ENCODE data around the gene FKBP3. TPM values are rescaled to one million over a fixed set of nuclear protein-coding genes. Genes with fewer than 3 reads are reported as not detected.

FKBP3 gene
- total and polyA plus RNA-seq, 2 of the 4 experiments (the other 2 are of a cell fraction), result 8.6 to 45.3 TPM

- no peaks in the 10 kb centered on the region for H3K9me1 ChIP-seq (ENCODE audit: insufficient read depth, low read length)
- no peak overlapping the region for H3K4ac ChIP-seq (ENCODE audit: low read depth, low read length)
- H4K5ac ChIP-seq (ENCODE audit: low read depth, low read length), result no peak overlapping the region
- H3K9ac ChIP-seq (ENCODE audit: low read depth, low read length), result no peak overlapping the region
- H3K56ac ChIP-seq (ENCODE audit: extremely low read depth, insufficient read depth, low read length), result no peak overlapping the region
- no peak overlapping the region for H2AK5ac ChIP-seq (ENCODE audit: low read depth, low read length)
- DNase-seq (no peak), ATAC-seq (ENCODE audit: low read depth) (no peak)
- H4K8ac ChIP-seq (ENCODE audit: low read depth in 2 of 2, low read length in 2 of 2), result no peak overlapping the region
- no CpG with 5 or more reads among the region's 5 CpGs for WGBS, 2 experiments (ENCODE audit: extremely low coverage in 2 of 2, insufficient read length in 1 of 2)
- no peak overlapping the region for H2BK120ac ChIP-seq (ENCODE audit: low read depth, low read length)
- H4K91ac ChIP-seq (ENCODE audit: insufficient read depth, low read depth, low read length), result no peak overlapping the region
- intact Hi-C loops (cut with micrococcal nuclease) (no loop called here), in situ Hi-C loops (cut with MboI; ENCODE audit: low sequenced_read_pairs) (no loop called here), dilution Hi-C loops (cut with HindIII; ENCODE audit: low sequenced_read_pairs, unreplicated experiment) (no loop called here)
- ChIA-PET POLR2A (ENCODE audit: unreplicated experiment) (no interaction called here), CTCF (interaction anchor here (0.7 kb wide), 2 partner anchors 12 to 194 kb away, joined by 3 read pairs; no protein-coding TSS in a partner anchor)
- no peak overlapping the region for H3K4me2 ChIP-seq (ENCODE audit: low read depth, low read length)
- H3K14ac ChIP-seq (replicated peaks; ENCODE audit: low read depth, low read length), result no peak overlapping the region
- no peak overlapping the region for H3K4me3 ChIP-seq (ENCODE audit: insufficient read depth, low read depth, low read length)
- H2BK5ac ChIP-seq (ENCODE audit: low read depth, low read length, poor library complexity, severe bottlenecking), result no peak overlapping the region
- no peak overlapping the region for H3K23ac ChIP-seq (ENCODE audit: low read depth, low read length)
- no peak overlapping the region for H3K27ac ChIP-seq (ENCODE audit: insufficient read depth, low read length)
- H3K9me3 ChIP-seq (ENCODE audit: control insufficient read depth, insufficient read depth, low read length), result no peaks in the 10 kb centered on the region
- no peak overlapping the region for H2AK9ac ChIP-seq (replicated peaks; ENCODE audit: low read depth, low read length, poor library complexity)
- no peak overlapping the region for H3K18ac ChIP-seq (ENCODE audit: low read depth, low read length)
- no peak for TF ChIP-seq RAD21 (IDR thresholded peaks at IDR 0.05; ENCODE audit: low read length)
- no peak for TF ChIP-seq NFE2L2 (IDR thresholded peaks at IDR 0.05; ENCODE audit: low read depth, low read length)
- no peak for TF ChIP-seq CEBPB (IDR thresholded peaks at IDR 0.05; ENCODE audit: low read depth, low read length)
- TF ChIP-seq FOS (IDR thresholded peaks at IDR 0.05; ENCODE audit: low read depth, low read length), result no peak
- TF ChIP-seq, protein P1, sequence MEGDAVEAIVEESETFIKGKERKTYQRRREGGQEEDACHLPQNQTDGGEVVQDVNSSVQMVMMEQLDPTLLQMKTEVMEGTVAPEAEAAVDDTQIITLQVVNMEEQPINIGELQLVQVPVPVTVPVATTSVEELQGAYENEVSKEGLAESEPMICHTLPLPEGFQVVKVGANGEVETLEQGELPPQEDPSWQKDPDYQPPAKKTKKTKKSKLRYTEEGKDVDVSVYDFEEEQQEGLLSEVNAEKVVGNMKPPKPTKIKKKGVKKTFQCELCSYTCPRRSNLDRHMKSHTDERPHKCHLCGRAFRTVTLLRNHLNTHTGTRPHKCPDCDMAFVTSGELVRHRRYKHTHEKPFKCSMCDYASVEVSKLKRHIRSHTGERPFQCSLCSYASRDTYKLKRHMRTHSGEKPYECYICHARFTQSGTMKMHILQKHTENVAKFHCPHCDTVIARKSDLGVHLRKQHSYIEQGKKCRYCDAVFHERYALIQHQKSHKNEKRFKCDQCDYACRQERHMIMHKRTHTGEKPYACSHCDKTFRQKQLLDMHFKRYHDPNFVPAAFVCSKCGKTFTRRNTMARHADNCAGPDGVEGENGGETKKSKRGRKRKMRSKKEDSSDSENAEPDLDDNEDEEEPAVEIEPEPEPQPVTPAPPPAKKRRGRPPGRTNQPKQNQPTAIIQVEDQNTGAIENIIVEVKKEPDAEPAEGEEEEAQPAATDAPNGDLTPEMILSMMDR (conservative IDR thresholded peaks at IDR 0.05; ENCODE audit: low read depth, low read length), result no peak
- TF ChIP-seq BHLHE40 (IDR thresholded peaks at IDR 0.05; ENCODE audit: low read depth, low read length), result no peak
- TF ChIP-seq USF2 (IDR thresholded peaks at IDR 0.05; ENCODE audit: low read depth, low read length), result no peak
- TF ChIP-seq POLR2A (IDR thresholded peaks at IDR 0.05; ENCODE audit: low read depth, low read length), result no peak
- TF ChIP-seq RCOR1 (IDR thresholded peaks at IDR 0.05; ENCODE audit: insufficient replicate concordance, low read length), result no peak
- TF ChIP-seq SMC3 (IDR thresholded peaks at IDR 0.05; ENCODE audit: low read depth, low read length), result no peak
- TF ChIP-seq CHD1 (IDR thresholded peaks at IDR 0.05; ENCODE audit: low read depth, low read length), result no peak
- no peak for TF ChIP-seq MAFK (IDR thresholded peaks at IDR 0.05; ENCODE audit: low read depth, low read length)
- no peak for TF ChIP-seq MAZ (IDR thresholded peaks at IDR 0.05; ENCODE audit: borderline replicate concordance, low read depth, low read length)
- no peak for TF ChIP-seq MXI1 (IDR thresholded peaks at IDR 0.05; ENCODE audit: borderline replicate concordance, low read depth, low read length)
- TF ChIP-seq RFX5 (IDR thresholded peaks at IDR 0.05; ENCODE audit: low read depth, low read length), result no peak
- TF ChIP-seq, protein P2, sequence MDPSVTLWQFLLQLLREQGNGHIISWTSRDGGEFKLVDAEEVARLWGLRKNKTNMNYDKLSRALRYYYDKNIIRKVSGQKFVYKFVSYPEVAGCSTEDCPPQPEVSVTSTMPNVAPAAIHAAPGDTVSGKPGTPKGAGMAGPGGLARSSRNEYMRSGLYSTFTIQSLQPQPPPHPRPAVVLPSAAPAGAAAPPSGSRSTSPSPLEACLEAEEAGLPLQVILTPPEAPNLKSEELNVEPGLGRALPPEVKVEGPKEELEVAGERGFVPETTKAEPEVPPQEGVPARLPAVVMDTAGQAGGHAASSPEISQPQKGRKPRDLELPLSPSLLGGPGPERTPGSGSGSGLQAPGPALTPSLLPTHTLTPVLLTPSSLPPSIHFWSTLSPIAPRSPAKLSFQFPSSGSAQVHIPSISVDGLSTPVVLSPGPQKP (IDR thresholded peaks at IDR 0.05; ENCODE audit: borderline replicate concordance, low read depth, low read length), result no peak
- BruUV-seq (replicated peaks), result no TSS peak
- no peak overlapping the region for H2AFZ ChIP-seq (replicated peaks; ENCODE audit: low read length, poor library complexity)
- H3K79me1 ChIP-seq (ENCODE audit: low read depth in 1 of 2, low read length in 2 of 2), result no peaks in the 10 kb centered on the region
- H3K36me3 ChIP-seq (ENCODE audit: control insufficient read depth, insufficient read depth, low read length), result 0 out of 2 replicates have a peak, but pooled peaks cover under 1% of the 10 kb centered on the region
- H3K27me3 ChIP-seq (ENCODE audit: control insufficient read depth, insufficient read depth, low read length), result no peaks in the 10 kb centered on the region
- H2BK15ac ChIP-seq (ENCODE audit: low read depth, low read length), result no peak overlapping the region
- H4K20me1 ChIP-seq (ENCODE audit: insufficient read depth, low read length), result no peaks in the 10 kb centered on the region
- no peak overlapping the region for H2BK20ac ChIP-seq (ENCODE audit: low read depth, low read length)
- H3K4me1 ChIP-seq (ENCODE audit: control insufficient read depth, insufficient read depth, low read length), result no peaks in the 10 kb centered on the region
Observed at GRCh38 chr14:45073231-45073879, 60.9 kb downstream of the FKBP3 start.
